GM19463 (cell line): ENCODE measurements around the gene ZNF770.

Source experiments
- ATAC-seq: cut with Tn5 transposase; IDR thresholded peaks from one replicate; pipeline ENCODE4 v1.9.1; 2021; ENCODE audit warnings: mild to moderate bottlenecking, moderate library complexity; ENCODE audit not compliant: unreplicated experiment

Gene ZNF770, protein sequence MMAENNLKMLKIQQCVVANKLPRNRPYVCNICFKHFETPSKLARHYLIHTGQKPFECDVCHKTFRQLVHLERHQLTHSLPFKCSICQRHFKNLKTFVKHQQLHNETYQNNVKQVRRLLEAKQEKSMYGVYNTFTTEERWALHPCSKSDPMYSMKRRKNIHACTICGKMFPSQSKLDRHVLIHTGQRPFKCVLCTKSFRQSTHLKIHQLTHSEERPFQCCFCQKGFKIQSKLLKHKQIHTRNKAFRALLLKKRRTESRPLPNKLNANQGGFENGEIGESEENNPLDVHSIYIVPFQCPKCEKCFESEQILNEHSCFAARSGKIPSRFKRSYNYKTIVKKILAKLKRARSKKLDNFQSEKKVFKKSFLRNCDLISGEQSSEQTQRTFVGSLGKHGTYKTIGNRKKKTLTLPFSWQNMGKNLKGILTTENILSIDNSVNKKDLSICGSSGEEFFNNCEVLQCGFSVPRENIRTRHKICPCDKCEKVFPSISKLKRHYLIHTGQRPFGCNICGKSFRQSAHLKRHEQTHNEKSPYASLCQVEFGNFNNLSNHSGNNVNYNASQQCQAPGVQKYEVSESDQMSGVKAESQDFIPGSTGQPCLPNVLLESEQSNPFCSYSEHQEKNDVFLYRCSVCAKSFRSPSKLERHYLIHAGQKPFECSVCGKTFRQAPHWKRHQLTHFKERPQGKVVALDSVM

GRCh38 chr15:34988027-34988902, at the start of gene ZNF770:
Gene ZNF770 (minus strand): TSS chr15:34988287. CDS start chr15:34983434, 4,853 bp downstream.
- ATAC-seq: peak; percentile 74

DNA sequence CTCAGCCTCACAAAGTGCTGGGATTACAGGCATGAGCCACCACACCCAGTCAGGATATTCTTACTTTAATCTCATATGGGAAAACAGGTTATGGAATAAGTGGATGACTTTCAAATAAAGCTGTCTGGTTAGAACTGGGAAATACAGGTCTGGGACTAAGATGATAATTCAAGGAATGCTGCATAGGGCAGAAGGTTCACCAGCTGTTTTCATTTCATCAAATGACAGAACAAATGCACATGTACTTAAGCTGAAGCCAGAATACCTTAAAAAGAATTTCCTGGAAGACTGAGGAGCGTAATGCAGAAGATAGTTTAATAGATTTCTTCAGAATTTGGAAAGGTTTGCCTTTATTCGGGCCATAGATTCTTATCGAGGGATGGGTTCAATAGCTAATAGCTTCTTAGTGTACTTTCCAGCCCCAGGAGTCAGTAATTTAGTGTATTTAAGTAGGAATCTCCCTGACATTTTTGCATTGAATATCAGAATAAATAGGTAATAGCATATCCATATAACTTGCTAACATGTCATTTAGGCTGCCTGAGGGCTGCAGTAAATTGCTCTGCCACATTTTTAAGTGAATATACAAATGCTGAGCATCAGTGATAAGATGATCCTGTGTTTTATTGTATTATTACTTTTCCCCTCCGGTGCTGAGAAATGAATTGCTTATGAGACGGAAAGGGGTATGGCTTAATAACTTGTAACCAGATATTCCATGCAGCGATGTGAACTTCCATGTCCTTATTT, 40.3 kb upstream of the ZNF770 start:
- no peak for ATAC-seq

DNA sequence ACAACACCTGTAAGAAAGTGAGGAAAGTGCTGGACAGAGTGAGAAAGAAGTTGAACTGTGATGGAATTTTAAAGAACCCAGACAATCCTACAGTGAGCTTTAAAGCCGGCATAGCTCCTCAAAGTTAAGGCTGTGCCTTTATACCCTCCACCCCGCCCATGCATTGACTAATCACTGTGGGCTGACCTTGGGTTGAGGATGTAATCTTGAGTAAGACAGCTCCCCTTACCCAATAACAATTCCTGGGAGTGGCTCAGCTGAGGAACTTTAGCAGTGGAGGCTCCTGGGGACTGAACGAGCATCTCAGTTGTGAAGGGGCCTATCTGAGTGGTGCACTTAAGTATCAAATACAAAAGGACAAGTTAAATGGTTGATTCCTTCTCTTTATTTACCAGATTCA, 35.7 kb upstream of the ZNF770 start:
- no peak for ATAC-seq

GRCh38 chr15:35020974-35021373, 32.9 kb upstream of the ZNF770 start:
- no peak for ATAC-seq

DNA sequence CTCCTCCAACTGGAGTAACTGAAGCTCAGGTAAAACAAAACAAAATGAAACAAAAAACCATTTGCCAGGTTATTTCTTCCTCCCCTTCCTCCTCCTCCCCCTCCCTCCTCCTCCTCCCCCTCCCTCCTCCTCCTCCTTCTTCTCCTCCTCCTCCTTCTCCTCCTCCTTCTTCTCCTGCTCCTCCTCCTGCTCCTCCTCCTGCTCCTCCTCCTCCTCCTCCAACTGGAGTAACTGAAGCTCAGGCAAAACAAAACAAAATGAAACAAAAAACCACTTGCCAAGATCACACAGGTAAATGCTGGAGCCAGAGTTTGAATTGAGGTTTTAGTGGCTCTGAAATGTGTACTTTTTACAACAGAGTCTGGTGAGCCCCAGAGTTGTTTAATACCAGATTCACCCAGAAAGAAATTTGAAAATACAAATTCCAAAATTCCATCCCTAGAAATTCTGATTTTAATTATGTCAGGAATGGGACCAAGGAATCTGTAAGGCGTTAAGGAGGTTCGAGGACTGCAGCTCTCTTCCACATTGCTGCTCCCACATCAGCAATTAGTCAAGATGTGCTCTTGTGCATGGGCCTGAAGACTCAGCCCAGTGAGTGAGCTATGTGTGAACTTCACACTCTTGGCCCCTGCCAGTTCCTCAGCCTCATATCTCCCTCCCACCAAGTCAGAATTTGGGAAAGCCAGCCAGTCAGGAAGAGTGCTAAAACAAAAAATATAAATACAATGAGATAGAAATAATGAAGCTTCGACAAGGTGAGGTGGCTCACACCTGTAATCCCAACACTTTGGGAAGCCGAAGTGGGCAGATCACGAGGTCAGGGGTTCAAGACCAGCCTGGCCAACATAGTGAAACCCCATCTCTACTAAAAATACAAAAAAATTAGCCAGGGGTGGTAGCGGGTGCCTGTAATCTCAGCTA, 31.6 kb upstream of the ZNF770 start:
- no peak for ATAC-seq

GRCh38 chr15:35014241-35014640, 26.2 kb upstream of the ZNF770 start:
- no peak for ATAC-seq

GRCh38 chr15:35013370-35013769, 25.3 kb upstream of the ZNF770 start:
- no peak for ATAC-seq

- ATAC-seq: no peak
Observed at GRCh38 chr15:35007397-35007796, 19.3 kb upstream of the ZNF770 start.

DNA sequence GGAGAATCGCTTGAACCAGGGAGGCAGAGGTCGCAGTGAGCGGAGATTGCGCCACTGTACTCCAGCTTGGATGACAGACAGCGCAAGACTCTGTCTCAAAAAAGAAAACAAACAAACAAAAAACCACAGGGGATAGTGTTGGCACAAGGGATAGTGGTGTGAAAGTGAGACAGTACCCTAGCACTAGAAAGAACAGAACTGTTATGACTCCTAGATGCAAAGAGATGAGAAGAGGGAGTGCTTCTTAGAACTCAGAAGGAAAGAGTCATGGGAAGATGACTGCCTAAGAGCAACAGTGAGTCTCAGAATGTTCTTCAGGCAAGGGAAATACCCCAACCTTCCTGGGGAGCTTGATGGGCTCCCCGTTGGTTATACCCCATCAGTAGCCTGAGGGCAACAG, 17.8 kb upstream of the ZNF770 start:
- ATAC-seq: no peak

GRCh38 chr15:35003928-35004327, 15.8 kb upstream of the ZNF770 start:
- no peak for ATAC-seq

GRCh38 chr15:35000511-35000910, 12.4 kb upstream of the ZNF770 start:
- no peak for ATAC-seq

DNA sequence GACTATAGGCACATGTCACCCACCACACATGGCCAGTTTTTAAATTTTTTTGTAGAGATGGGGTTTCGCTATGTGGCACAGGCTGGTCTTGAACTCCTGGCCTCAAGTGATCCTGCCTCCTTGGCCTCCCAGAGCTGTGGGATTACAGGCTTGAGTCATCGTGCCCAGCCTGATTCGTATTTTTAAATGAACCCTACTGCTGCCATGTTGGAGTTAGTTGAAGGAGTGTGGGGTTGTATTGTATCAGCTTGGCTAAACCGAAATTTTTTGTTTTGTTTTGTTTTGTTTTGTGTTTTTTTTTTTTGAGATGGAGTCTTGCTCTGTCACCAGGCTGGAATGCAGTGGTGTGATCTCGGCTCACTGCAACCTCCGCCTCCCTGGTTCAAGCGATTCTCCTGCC, 11.8 kb upstream of the ZNF770 start:
- no peak for ATAC-seq

DNA sequence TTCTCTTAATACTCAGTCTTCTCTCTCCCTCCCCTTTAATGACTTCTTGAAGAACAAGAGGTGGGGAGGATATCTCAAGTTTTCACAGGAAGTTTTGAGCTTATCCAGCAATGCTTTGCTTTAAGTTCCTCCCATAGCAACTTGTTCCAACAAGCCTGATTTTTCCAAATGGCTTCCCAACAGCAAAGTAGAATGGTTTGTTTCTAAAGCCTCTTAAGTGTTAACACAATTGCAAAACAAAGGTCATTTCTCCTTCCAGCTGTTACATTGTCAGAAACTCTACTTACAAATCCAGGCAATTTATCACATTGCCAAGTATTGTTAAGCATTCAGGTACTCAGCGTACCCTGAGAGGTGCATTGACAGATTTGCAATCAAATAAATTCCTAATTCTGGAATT, 6.8 kb upstream of the ZNF770 start:
- ATAC-seq: no peak

- ATAC-seq: peak; percentile 95
Observed at GRCh38 chr15:34993877-34994276, 5.8 kb upstream of the ZNF770 start.

- ATAC-seq: peak; percentile 31
Observed at GRCh38 chr15:34993412-34993811, 5.3 kb upstream of the ZNF770 start.

GRCh38 chr15:34987609-34988026, 469 bp downstream of the ZNF770 start:
- ATAC-seq: no peak

GRCh38 chr15:34986771-34987480, 1.2 kb downstream of the ZNF770 start:
- no peak for ATAC-seq

DNA sequence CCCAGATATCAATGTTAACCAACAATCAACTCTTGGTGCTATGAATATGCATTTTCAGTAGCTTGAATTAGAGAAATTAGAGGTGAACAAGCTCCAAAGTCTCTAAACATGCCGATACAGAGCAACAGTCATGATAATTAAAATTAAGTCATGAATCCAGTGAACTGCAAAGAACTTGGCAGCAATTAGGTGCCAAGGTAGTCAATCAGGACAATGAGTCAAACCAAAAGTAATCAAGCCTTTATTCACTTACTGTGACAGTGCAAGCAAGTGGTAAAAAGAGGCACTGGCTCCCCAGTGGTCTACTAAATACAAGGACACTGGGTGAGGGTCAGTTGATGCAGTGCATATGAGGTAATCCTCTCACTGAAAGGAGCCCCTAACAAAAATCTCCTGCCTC, 1.8 kb downstream of the ZNF770 start:
- ATAC-seq: no peak
